Adipocyte (in vitro differentiated cells): Measurements from ENCODE around the gene CDK16.
A peak's percentile ranks its signal among the peaks of the same experiment; 100 is the strongest.

Experiments used
- DNase-seq: peaks from one replicate; pipeline ENCODE4 v3.0.0-alpha.2; 2015; ENCODE audit warnings: low read depth
- H3K27me3 ChIP-seq: replicated peaks from 2 replicates; pipeline ENCODE4 v1.7.0; 2013; ENCODE audit warnings: mild to moderate bottlenecking, low read length, moderate library complexity; ENCODE audit not compliant: control insufficient read depth, insufficient read depth
- H3K36me3 ChIP-seq: 2 replicates; pipeline ENCODE4 v1.7.0; 2013; ENCODE audit warnings: low read length, mild to moderate bottlenecking, moderate library complexity; ENCODE audit not compliant: control insufficient read depth, insufficient read depth, severe bottlenecking
- H3K4me1 ChIP-seq: 2 replicates; pipeline ENCODE4 v1.7.0; 2013; ENCODE audit warnings: mild to moderate bottlenecking, low read length, moderate library complexity; ENCODE audit not compliant: control insufficient read depth, insufficient read depth
- H3K4me3 ChIP-seq: 2 replicates; pipeline ENCODE4 v1.7.0; 2013; ENCODE audit warnings: mild to moderate bottlenecking, low read length, moderate library complexity
- H3K9ac ChIP-seq: 2 replicates; pipeline ENCODE4 v1.7.0; 2013; ENCODE audit warnings: mild to moderate bottlenecking, low read length, moderate library complexity
- H3K9me3 ChIP-seq: 2 replicates; pipeline ENCODE4 v1.7.0; 2013; ENCODE audit warnings: mild to moderate bottlenecking, low read length, moderate library complexity; ENCODE audit not compliant: control insufficient read depth

CDK16 gene

GRCh38 chrX:47198687-47199080 is 19.8 kb upstream of the CDK16 start:
- Histone ChIP-seq H3K27me3 (no peaks in the 10 kb centered on the region), H3K36me3 (peaks cover 58% of the 10 kb centered on the region), H3K9me3 (no peaks in the 10 kb centered on the region), H3K4me3 (no peak overlapping the region), H3K9ac (no peak overlapping the region), H3K4me1 (peaks cover 50% of the 10 kb centered on the region)
- no peak for DNase-seq

GRCh38 chrX:47199286-47199685 is 19.2 kb upstream of the CDK16 start:
- no peak overlapping the region for H3K4me3 ChIP-seq
- no peak overlapping the region for H3K9ac ChIP-seq
- peaks cover 49% of the 10 kb centered on the region for H3K4me1 ChIP-seq
- no peaks in the 10 kb centered on the region for H3K9me3 ChIP-seq
- peaks cover 64% of the 10 kb centered on the region for H3K36me3 ChIP-seq
- DNase-seq = no peak
- no peaks in the 10 kb centered on the region for H3K27me3 ChIP-seq

DNA sequence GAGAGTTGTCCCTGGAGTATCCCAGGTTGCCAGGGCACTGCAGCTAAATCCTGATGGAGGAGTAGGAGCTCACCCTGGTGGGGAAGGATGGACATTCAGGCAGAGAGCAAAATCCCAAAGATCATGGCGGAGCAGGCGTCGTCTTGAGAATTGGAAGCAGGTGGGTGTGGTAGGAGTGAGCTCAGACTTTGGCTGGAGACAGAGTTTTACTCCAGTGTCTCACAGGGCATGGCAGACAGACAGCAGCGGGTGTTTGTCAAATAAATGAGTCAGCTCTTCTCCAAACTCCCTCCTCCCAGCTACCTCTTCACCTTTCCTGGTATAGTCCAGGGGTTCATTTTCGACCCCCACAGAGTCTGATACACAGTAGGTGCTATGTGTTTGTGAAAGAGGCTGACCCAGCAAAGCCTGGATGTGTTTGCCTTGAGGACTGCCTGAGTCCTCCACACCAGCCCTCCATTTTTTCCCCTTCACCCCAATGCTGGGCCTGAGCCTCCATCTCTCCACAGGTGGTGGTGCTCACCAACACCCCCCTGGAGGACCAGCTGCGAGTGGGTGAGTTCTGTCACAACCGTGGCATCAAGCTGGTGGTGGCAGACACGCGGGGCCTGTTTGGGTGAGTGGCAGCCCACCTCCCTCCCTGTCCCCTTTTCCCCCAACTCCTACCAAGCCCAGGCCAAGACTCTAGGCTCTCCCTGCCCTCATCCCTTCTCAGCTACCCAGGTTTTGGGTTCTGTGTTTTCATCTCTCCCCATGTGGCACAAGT is 17.9 kb upstream of the CDK16 start:
- Histone ChIP-seq H3K9ac (peak overlapping the region; percentile 9), H3K36me3 (peaks cover 77% of the 10 kb centered on the region)
- DNase-seq = peak; percentile 34

DNA sequence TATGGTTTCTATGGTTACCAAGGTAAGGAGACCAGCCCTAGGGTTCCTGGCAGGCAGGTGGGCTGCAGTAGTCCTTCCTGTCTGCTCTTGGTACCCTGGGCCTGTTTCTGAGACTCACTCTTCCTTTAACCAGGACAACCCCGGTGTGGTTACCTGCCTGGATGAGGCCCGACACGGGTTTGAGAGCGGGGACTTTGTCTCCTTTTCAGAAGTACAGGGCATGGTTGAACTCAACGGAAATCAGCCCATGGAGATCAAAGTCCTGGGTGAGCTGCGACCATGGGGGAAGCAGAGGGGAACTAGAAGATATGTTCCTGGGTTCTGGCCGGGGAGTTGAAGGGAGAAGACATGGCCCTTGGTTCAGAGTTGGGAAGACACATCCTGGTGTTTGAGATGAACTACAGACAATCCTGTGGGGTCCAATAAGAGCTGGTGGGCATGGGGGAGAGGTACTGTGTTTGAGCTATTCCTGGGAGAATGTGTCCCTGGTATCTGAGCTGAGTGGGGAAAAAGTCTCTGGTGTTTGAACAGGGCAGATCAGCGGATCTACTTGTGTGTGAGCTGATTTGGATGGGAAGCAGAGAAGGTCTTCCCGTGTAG is 17.0 kb upstream of the CDK16 start:
- no peak for DNase-seq
- Histone ChIP-seq H3K36me3 (peaks cover 86% of the 10 kb centered on the region), H3K4me3 (no peak overlapping the region), H3K27me3 (no peaks in the 10 kb centered on the region), H3K4me1 (peaks cover 30% of the 10 kb centered on the region), H3K9ac (peak overlapping the region; percentile 9), H3K9me3 (no peaks in the 10 kb centered on the region)

More for the DNA sequence above, 17.9 kb upstream of the CDK16 start:
- H3K4me1 ChIP-seq = peaks cover 39% of the 10 kb centered on the region
- H3K27me3 ChIP-seq = no peaks in the 10 kb centered on the region
- H3K9me3 ChIP-seq = no peaks in the 10 kb centered on the region
- no peak overlapping the region for H3K4me3 ChIP-seq

- no peak for DNase-seq
- peaks cover 89% of the 10 kb centered on the region for H3K36me3 ChIP-seq
Observed at GRCh38 chrX:47202316-47202715, 16.2 kb upstream of the CDK16 start.

GRCh38 chrX:47202877-47203276 is 15.6 kb upstream of the CDK16 start:
- peaks cover 93% of the 10 kb centered on the region for H3K36me3 ChIP-seq
- no peaks in the 10 kb centered on the region for H3K9me3 ChIP-seq
- H3K4me1 ChIP-seq = peaks cover 16% of the 10 kb centered on the region
- no peak overlapping the region for H3K4me3 ChIP-seq
- no peak for DNase-seq
- no peak overlapping the region for H3K9ac ChIP-seq
- no peaks in the 10 kb centered on the region for H3K27me3 ChIP-seq

More at GRCh38 chrX:47202316-47202715, 16.2 kb upstream of the CDK16 start:
- H3K9ac ChIP-seq = no peak overlapping the region
- H3K27me3 ChIP-seq = no peaks in the 10 kb centered on the region
- no peak overlapping the region for H3K4me3 ChIP-seq
- no peaks in the 10 kb centered on the region for H3K9me3 ChIP-seq
- H3K4me1 ChIP-seq = peaks cover 22% of the 10 kb centered on the region

DNA sequence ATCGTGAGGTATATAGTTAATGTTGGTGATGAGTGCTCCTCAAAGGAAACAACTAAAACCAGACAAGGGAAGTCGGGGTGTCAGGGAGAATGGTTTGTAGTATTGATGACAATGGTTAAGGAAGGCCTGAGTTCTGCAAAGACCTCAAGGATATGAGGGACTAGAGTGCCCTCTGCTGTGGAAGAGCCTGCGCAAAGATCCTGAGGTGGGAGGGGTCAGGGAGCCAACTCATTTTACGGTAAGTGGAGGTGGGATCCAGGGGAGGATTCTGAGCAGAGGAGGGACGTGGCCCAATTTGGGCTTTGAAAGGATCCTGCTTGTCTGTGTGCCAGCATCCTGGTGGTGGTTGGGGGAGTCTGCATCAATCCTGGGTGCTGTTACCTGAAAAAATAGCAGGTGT is 13.5 kb upstream of the CDK16 start:
- Histone ChIP-seq H3K36me3 (peaks cover 98% of the 10 kb centered on the region), H3K9me3 (no peaks in the 10 kb centered on the region)

GRCh38 chrX:47206316-47206715 is 12.2 kb upstream of the CDK16 start:
- Histone ChIP-seq H3K9me3 (no peaks in the 10 kb centered on the region), H3K27me3 (no peaks in the 10 kb centered on the region), H3K4me1 (no peaks in the 10 kb centered on the region), H3K36me3 (peaks cover 98% of the 10 kb centered on the region), H3K4me3 (no peak overlapping the region), H3K9ac (no peak overlapping the region)
- no peak for DNase-seq

More for the DNA sequence above, 13.5 kb upstream of the CDK16 start:
- Histone ChIP-seq H3K9ac (no peak overlapping the region), H3K4me3 (no peak overlapping the region), H3K27me3 (no peaks in the 10 kb centered on the region), H3K4me1 (peaks cover 7% of the 10 kb centered on the region)
- no peak for DNase-seq

DNA sequence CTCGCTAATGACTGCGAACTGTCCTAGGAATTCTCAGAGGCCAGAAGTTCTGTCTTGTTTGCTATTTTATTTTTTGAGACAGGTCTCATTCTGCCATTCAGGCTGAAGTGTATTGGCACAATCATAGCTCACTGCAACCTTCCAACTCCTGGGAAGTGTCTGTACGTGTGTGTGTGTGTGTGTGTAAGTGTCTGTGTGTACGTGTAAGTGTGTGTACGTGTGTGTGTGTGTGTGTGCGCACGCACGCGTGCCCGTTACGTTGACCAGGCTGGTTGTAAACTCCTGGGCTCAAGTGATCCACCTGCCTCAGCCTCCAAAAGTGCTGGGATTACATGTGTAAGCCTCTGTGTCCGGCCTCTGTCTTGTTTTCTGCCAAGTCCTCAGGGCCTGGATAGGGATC is 10.4 kb upstream of the CDK16 start:
- Histone ChIP-seq H3K9me3 (no peaks in the 10 kb centered on the region), H3K9ac (no peak overlapping the region), H3K4me3 (no peak overlapping the region), H3K36me3 (peaks cover 98% of the 10 kb centered on the region), H3K4me1 (no peaks in the 10 kb centered on the region), H3K27me3 (no peaks in the 10 kb centered on the region)
- no peak for DNase-seq

DNA sequence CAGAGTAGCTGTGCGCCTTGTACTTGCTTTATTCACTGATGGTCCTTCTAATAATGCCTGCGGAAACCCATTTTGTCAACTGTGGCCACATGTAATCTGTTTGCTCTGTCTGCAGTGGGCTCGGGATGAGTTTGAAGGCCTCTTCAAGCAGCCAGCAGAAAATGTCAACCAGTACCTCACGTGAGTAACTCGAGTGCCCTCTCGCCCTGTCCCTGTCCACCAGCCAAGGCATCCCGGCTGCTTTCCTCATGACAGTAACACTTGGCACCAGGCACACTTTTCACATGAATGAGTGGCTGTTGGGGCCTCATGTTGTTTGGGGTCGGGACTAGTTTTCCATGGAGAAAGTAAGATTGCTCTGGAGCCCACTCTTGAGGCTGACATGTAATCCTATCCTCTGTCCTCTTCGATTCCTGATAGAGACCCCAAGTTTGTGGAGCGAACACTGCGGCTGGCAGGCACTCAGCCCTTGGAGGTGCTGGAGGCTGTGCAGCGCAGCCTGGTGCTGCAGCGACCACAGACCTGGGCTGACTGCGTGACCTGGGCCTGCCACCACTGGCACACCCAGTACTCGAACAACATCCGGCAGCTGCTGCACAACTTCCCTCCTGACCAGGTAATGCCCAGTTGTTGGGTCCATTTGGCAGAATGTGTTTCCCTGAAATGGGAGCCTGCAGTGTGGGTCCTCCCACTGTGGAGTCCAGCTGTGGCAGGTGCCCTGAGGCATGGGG is 8.8 kb upstream of the CDK16 start:
- peaks cover 98% of the 10 kb centered on the region for H3K36me3 ChIP-seq
- no peaks in the 10 kb centered on the region for H3K27me3 ChIP-seq
- H3K9me3 ChIP-seq = no peaks in the 10 kb centered on the region
- no peak overlapping the region for H3K4me3 ChIP-seq
- no peak overlapping the region for H3K9ac ChIP-seq
- no peaks in the 10 kb centered on the region for H3K4me1 ChIP-seq
- DNase-seq = no peak

GRCh38 chrX:47210661-47211425 is 7.6 kb upstream of the CDK16 start:
- Histone ChIP-seq H3K27me3 (no peaks in the 10 kb centered on the region), H3K9ac (no peak overlapping the region), H3K4me3 (no peak overlapping the region), H3K4me1 (no peaks in the 10 kb centered on the region), H3K36me3 (peaks cover 98% of the 10 kb centered on the region), H3K9me3 (no peaks in the 10 kb centered on the region)
- no peak for DNase-seq
